ENCODE results near the gene HS3ST1.

DNA sequence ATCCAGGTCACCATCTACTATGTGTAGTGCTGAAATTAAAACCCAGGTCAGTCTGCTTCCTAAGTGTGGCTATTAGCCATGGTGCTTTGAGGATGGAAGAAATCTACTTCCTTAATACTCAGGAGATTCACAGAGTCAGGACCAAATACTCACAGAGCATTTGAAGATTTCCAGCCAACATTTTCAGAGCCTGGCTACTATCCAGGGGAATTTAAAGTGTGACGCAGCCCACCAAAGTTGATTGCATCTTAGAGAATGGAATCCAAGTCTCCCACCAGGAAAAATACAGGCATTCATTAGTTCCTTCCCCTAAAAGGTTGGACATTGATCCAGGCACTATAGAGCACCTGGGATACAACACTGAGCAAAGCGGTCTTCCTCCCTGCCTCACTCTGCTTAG is 83.8 kb downstream of the HS3ST1 start:
- TF ChIP-seq, protein P1, sequence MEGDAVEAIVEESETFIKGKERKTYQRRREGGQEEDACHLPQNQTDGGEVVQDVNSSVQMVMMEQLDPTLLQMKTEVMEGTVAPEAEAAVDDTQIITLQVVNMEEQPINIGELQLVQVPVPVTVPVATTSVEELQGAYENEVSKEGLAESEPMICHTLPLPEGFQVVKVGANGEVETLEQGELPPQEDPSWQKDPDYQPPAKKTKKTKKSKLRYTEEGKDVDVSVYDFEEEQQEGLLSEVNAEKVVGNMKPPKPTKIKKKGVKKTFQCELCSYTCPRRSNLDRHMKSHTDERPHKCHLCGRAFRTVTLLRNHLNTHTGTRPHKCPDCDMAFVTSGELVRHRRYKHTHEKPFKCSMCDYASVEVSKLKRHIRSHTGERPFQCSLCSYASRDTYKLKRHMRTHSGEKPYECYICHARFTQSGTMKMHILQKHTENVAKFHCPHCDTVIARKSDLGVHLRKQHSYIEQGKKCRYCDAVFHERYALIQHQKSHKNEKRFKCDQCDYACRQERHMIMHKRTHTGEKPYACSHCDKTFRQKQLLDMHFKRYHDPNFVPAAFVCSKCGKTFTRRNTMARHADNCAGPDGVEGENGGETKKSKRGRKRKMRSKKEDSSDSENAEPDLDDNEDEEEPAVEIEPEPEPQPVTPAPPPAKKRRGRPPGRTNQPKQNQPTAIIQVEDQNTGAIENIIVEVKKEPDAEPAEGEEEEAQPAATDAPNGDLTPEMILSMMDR (conservative IDR thresholded peaks at IDR 0.05; ENCODE audit: low read depth, low read length), result no peak
- TF ChIP-seq EZH2 (IDR thresholded peaks at IDR 0.05; ENCODE audit: low read length, unreplicated experiment) (no peak), EZH2phosphoT487 (IDR thresholded peaks at IDR 0.05; ENCODE audit: borderline replicate concordance, low read length) (no peak)

Measured in PC-3 (cell line).